GM06990 (cell line): Measurements from ENCODE around the gene MOB2.

ENCODE experiments used
- DNase-seq: peaks from one replicate; pipeline ENCODE4 v3.0.0-alpha.2; 2011; ENCODE audit not compliant: insufficient read length; ENCODE audit errors: extremely low read depth
- H3K27me3 ChIP-seq: replicated peaks from 2 replicates; pipeline ENCODE4 v1.6.0; 2011; ENCODE audit warnings: low read length; ENCODE audit not compliant: control insufficient read depth, insufficient read depth
- H3K36me3 ChIP-seq: 2 replicates; pipeline ENCODE4 v1.5.1; 2011; ENCODE audit warnings: low read length; ENCODE audit not compliant: control insufficient read depth, insufficient read depth
- H3K4me3 ChIP-seq: replicated peaks from 2 replicates; pipeline ENCODE4 v1.5.1; 2011; ENCODE audit warnings: low read depth, mild to moderate bottlenecking, control low read depth, low read length
- TF ChIP-seq, protein P1 (sequence below): IDR thresholded peaks from 2 replicates; pipeline ENCODE4 v1.5.1; 2011; ENCODE audit warnings: low read length, control low read depth, mild to moderate bottlenecking, inconsistent platforms; ENCODE audit not compliant: insufficient read depth, poor library complexity, severe bottlenecking

Gene MOB2

DNA sequence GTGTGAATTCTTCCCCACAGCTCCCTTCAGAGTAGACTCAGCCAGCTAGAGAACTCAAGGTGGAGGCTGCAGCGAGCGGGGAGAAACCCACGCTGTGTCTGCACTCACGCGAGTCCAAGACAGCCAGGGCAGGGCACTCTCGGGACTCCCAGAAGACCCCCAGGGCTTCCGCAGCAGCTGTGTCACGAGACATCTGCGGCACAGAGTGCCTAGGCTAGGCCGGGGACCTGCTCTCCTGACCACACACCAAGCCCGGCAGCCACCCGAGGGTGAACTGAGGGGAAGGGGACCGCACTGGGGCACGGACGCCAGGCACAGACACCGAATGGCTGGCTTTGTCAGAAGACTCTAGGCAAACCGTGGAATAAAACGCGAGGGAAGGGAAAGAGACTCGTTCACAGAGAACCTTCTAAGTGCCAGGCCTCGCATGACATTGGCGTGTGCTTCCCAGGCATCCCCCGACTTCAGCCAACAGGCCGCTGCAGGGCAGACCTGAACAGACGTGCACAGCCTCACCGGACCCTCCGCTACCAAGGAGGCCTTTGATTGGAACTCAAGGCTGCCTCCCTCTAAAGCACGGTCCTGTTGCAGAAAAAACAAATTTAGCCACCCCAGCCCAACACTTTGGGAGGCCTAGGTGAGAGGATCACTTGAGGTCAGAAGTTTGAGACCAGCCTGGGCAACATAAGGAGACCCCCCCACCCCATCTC, 18.2 kb upstream of the MOB2 start:
- DNase-seq = no peak
- Histone ChIP-seq H3K27me3 (no peaks in the 10 kb centered on the region), H3K4me3 (no peak overlapping the region), H3K36me3 (no peaks in the 10 kb centered on the region)
- TF ChIP-seq, protein P1, sequence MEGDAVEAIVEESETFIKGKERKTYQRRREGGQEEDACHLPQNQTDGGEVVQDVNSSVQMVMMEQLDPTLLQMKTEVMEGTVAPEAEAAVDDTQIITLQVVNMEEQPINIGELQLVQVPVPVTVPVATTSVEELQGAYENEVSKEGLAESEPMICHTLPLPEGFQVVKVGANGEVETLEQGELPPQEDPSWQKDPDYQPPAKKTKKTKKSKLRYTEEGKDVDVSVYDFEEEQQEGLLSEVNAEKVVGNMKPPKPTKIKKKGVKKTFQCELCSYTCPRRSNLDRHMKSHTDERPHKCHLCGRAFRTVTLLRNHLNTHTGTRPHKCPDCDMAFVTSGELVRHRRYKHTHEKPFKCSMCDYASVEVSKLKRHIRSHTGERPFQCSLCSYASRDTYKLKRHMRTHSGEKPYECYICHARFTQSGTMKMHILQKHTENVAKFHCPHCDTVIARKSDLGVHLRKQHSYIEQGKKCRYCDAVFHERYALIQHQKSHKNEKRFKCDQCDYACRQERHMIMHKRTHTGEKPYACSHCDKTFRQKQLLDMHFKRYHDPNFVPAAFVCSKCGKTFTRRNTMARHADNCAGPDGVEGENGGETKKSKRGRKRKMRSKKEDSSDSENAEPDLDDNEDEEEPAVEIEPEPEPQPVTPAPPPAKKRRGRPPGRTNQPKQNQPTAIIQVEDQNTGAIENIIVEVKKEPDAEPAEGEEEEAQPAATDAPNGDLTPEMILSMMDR = no peak

GRCh38 chr11:1504138-1504537, 17.6 kb upstream of the MOB2 start:
- H3K36me3 ChIP-seq = no peaks in the 10 kb centered on the region
- no peak overlapping the region for H3K4me3 ChIP-seq
- TF ChIP-seq, protein P1 = no peak
- no peaks in the 10 kb centered on the region for H3K27me3 ChIP-seq
- DNase-seq = no peak

DNA sequence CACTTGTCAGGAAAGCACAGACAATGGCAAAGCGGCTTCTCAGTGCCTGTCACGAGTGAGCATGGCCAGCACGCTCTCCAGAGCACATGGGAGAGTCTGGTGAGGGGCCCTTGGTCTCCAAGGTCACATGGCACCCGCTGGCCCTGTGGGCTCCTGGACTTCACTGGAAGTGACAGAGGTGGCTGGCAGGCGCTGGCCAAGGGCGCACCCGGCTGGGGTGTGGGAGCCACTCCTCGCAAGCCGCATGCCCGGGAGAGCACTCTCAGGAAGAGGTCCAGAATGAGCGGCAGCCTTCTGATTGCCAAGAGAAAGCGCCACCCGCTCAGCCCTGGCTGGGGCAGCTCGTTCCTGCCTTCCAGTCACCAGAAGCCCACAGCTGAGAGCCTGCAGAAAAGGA, 17.1 kb upstream of the MOB2 start:
- DNase-seq = no peak
- Histone ChIP-seq H3K36me3 (no peaks in the 10 kb centered on the region), H3K4me3 (no peak overlapping the region), H3K27me3 (no peaks in the 10 kb centered on the region)
- TF ChIP-seq, protein P1 = no peak

DNA sequence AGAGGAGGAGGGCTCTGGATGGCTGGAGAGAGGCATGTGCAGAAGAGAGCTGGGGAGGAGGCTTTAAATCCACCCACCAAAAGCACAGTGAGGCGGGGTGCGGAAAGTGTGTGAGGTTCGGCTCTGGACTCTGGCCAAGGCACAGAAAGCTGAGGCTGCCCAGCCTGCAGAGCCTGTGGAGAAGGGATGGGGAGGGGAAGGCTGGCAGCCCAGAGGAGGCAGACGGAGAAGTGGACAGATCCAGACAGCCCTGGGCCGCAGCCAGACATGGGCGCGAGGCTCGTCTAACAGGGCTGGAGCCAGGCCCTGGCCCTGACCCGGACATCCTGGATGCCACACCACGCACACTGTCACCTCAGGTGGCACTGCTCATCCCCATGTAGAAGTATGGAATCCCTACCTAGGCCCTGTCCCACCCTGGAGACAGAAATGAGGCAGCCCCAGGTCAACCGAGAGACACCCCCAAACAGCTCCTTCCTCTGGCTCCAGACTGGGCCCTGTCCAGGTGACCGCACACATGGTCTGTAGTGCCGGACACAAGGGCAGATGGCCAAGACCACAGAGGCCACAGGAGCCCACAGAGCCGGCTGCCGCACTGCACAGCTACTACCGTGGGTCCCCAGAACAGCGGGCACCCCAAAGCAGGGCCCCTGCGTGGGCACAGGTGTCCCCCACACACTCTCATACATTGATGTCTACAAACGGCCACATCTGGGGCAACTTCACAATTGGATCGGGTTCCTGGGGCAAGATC, 16.6 kb upstream of the MOB2 start:
- Histone ChIP-seq H3K4me3 (no peak overlapping the region), H3K36me3 (no peaks in the 10 kb centered on the region), H3K27me3 (no peaks in the 10 kb centered on the region)
- TF ChIP-seq, protein P1 = no peak
- no peak for DNase-seq

DNA sequence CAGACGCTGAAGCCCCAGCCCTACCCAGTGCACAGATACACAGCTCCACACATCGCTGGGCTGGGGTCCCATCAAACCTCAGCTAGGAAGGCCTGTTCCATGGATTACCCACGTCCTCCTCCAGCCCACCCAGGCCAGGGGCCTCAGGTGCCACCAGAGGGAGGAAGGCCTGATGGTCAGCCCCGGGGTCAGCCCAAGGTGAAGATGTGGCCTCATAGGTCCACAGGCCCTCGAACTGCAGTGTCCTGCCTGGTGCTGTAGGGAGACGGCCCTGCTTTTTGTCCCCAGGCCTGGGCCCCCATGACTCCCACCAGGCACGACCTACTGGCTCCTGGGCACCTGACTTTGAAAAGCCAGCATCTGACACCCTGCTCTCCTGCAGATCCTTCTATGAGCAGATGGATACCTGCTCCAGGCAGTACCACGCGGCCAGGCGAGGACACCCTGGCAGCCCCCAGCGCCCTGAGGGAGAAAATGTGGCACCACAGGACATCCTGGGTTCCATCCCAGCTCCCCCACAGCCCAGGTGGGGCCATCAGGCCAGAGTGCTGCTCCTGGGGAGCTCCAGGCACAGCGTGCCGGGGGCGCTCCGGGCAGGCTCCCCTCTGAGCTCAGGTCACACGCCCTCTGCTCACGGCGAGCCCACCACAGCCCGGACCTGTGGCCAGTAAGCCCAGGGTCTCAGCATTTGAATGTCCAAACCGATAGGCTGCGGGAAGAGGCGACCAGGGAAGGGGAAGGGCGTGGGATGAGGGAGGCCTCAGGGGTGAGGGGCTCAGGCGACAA, 15.8 kb upstream of the MOB2 start:
- Histone ChIP-seq H3K27me3 (no peaks in the 10 kb centered on the region), H3K36me3 (no peaks in the 10 kb centered on the region), H3K4me3 (no peak overlapping the region)
- no peak for DNase-seq
- TF ChIP-seq, protein P1 = no peak
